Measurements from ENCODE around the gene MCM8.

The MCM8 gene

DNA sequence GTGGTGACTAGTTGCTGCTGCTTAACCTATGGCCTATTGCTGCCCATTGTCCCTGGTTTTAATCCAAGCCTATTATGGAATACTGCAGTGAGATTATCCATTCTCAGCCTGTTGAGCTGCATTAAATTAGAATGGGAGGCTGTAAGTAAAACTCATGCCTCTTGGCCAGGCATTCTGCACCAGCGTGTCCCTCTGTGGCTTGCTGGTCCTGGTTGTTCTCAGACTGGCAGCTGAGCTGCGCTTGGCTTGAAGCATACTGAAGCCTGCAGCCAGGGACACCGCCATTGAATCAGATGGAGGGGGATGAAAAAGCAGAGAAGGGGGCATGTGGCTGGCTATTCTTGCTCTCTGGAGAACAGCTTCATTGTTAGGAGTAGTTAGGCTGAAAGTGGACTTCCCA lies 87.8 kb downstream of the MCM8 start:
- Histone ChIP-seq H3K4me2 (ENCODE audit: low read length) (no peak overlapping the region), H3K79me2 (ENCODE audit: control insufficient read depth, low read length) (no peaks in the 10 kb centered on the region), H4K20me1 (ENCODE audit: control insufficient read depth, insufficient read depth, low read depth, low read length) (no peaks in the 10 kb centered on the region), H3K36me3 (ENCODE audit: control insufficient read depth, low read length) (peaks cover 70% of the 10 kb centered on the region), H3K27me3 (ENCODE audit: control insufficient read depth, low read length) (no peaks in the 10 kb centered on the region), H3K4me3 (ENCODE audit: low read length) (no peak overlapping the region), H3K9me3 (ENCODE audit: control insufficient read depth, insufficient read depth, low read length) (no peaks in the 10 kb centered on the region), H3K27ac (ENCODE audit: low read depth, low read length) (no peak overlapping the region), H3F3A (ENCODE audit: control insufficient read depth, insufficient read depth) (no peaks in the 10 kb centered on the region), H3K4me1 (ENCODE audit: control insufficient read depth, low read length) (no peaks in the 10 kb centered on the region), H3K9me2 (replicated peaks; ENCODE audit: control insufficient read depth, low read length) (no peaks in the 10 kb centered on the region)
- TF ChIP-seq, protein P1, sequence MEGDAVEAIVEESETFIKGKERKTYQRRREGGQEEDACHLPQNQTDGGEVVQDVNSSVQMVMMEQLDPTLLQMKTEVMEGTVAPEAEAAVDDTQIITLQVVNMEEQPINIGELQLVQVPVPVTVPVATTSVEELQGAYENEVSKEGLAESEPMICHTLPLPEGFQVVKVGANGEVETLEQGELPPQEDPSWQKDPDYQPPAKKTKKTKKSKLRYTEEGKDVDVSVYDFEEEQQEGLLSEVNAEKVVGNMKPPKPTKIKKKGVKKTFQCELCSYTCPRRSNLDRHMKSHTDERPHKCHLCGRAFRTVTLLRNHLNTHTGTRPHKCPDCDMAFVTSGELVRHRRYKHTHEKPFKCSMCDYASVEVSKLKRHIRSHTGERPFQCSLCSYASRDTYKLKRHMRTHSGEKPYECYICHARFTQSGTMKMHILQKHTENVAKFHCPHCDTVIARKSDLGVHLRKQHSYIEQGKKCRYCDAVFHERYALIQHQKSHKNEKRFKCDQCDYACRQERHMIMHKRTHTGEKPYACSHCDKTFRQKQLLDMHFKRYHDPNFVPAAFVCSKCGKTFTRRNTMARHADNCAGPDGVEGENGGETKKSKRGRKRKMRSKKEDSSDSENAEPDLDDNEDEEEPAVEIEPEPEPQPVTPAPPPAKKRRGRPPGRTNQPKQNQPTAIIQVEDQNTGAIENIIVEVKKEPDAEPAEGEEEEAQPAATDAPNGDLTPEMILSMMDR (IDR thresholded peaks at IDR 0.05; ENCODE audit: low read depth, low read length, poor library complexity, severe bottlenecking) = no peak
- no peak for TF ChIP-seq EZH2phosphoT487 (IDR thresholded peaks at IDR 0.05; ENCODE audit: borderline replicate concordance, low read length)

DNA sequence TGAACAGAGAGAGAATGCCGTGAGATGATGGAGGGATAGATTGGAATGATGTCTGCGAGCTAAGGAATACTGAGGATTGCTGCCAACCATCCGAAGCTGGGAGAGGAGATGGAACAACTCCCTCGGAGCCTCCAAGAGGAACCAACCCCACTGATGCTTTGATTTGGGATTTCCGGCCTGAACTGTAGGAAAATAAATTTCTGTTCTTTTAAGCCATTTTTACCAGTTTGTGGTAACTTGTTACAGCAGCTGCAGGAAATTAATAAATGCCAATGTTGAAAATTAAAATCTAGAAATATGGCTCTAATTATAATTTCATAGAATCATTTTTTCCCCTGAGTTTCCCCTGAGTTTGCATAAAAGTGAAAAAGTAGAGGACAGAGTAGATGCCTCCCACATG lies 89.3 kb downstream of the MCM8 start:
- Histone ChIP-seq H4K20me1 (ENCODE audit: control insufficient read depth, insufficient read depth, low read depth, low read length) (no peaks in the 10 kb centered on the region), H3F3A (ENCODE audit: control insufficient read depth, insufficient read depth) (no peaks in the 10 kb centered on the region), H3K9me3 (ENCODE audit: control insufficient read depth, insufficient read depth, low read length) (no peaks in the 10 kb centered on the region), H3K79me2 (ENCODE audit: control insufficient read depth, low read length) (no peaks in the 10 kb centered on the region), H3K36me3 (ENCODE audit: control insufficient read depth, low read length) (peaks cover 55% of the 10 kb centered on the region), H3K4me3 (ENCODE audit: low read length) (no peak overlapping the region), H3K27me3 (ENCODE audit: control insufficient read depth, low read length) (no peaks in the 10 kb centered on the region), H3K4me2 (ENCODE audit: low read length) (no peak overlapping the region), H3K9me2 (replicated peaks; ENCODE audit: control insufficient read depth, low read length) (no peaks in the 10 kb centered on the region), H3K4me1 (ENCODE audit: control insufficient read depth, low read length) (no peaks in the 10 kb centered on the region), H3K27ac (ENCODE audit: low read depth, low read length) (no peak overlapping the region)
- TF ChIP-seq EZH2phosphoT487 (IDR thresholded peaks at IDR 0.05; ENCODE audit: borderline replicate concordance, low read length) = no peak
- TF ChIP-seq, protein P1 (IDR thresholded peaks at IDR 0.05; ENCODE audit: low read depth, low read length, poor library complexity, severe bottlenecking) = no peak

DNA sequence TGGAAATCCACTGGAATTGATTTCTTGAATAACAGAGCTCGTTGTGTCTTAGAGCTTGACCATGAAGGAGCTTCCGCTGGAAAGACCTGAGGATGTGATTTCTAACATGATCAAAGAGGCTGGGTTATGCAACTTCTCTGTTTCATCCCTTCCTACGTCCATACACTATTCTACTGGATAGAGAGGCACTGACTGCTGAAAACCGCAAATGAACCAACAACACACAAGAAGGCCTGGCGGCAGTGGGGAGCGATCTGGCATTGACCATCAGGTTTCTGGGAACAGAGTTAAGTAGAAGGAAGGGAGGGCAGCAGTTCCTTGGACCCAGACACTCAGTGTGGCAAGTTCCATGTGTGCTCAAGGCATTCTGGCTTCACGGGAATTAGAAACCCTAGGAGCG lies 90.1 kb downstream of the MCM8 start:
- TF ChIP-seq, protein P1 (IDR thresholded peaks at IDR 0.05; ENCODE audit: low read depth, low read length, poor library complexity, severe bottlenecking) = no peak
- no peak for TF ChIP-seq EZH2phosphoT487 (IDR thresholded peaks at IDR 0.05; ENCODE audit: borderline replicate concordance, low read length)
- H3K27me3 ChIP-seq (ENCODE audit: control insufficient read depth, low read length) = no peaks in the 10 kb centered on the region
- H3K4me2 ChIP-seq (ENCODE audit: low read length) = no peak overlapping the region
- no peaks in the 10 kb centered on the region for H3K9me2 ChIP-seq (replicated peaks; ENCODE audit: control insufficient read depth, low read length)
- H3F3A ChIP-seq (ENCODE audit: control insufficient read depth, insufficient read depth) = no peaks in the 10 kb centered on the region
- no peaks in the 10 kb centered on the region for H3K4me1 ChIP-seq (ENCODE audit: control insufficient read depth, low read length)
- no peaks in the 10 kb centered on the region for H3K9me3 ChIP-seq (ENCODE audit: control insufficient read depth, insufficient read depth, low read length)
- no peaks in the 10 kb centered on the region for H3K79me2 ChIP-seq (ENCODE audit: control insufficient read depth, low read length)
- H3K36me3 ChIP-seq (ENCODE audit: control insufficient read depth, low read length) = peaks cover 49% of the 10 kb centered on the region
- no peaks in the 10 kb centered on the region for H4K20me1 ChIP-seq (ENCODE audit: control insufficient read depth, insufficient read depth, low read depth, low read length)
- no peak overlapping the region for H3K4me3 ChIP-seq (ENCODE audit: low read length)
- H3K27ac ChIP-seq (ENCODE audit: low read depth, low read length) = no peak overlapping the region
